OCI-LY1 (cell line): Measurements from ENCODE around the gene SKAP1.

Source experiments
- H2AFZ ChIP-seq: fragments of 200-600 bp; sonication (generic), shearing (Covaris generic); 2 replicates; pipeline ENCODE4 v1.6.0; 2014; ENCODE audit warnings: antibody characterized with exemption, mild to moderate bottlenecking, low read length
- H3F3A ChIP-seq: fragments of 200-600 bp; sonication (generic), shearing (Covaris generic); 2 replicates; pipeline ENCODE4 v1.6.0; 2014; ENCODE audit warnings: mild to moderate bottlenecking, antibody characterized with exemption, low read length, moderate library complexity; ENCODE audit not compliant: insufficient read depth
- H3K27ac ChIP-seq: fragments of 200-600 bp; sonication (generic); 2 replicates; pipeline ENCODE4 v1.5.1; 2014; ENCODE audit warnings: low read length, mixed run types, mild to moderate bottlenecking, low read depth; ENCODE audit not compliant: poor library complexity, severe bottlenecking
- H3K27me3 ChIP-seq: fragments of 200-600 bp; sonication (generic); 2 replicates; pipeline ENCODE4 v1.6.0; 2014; ENCODE audit warnings: antibody characterized with exemption, mild to moderate bottlenecking, low read length, moderate library complexity; ENCODE audit not compliant: insufficient read depth
- H3K36me3 ChIP-seq: fragments of 200-600 bp; sonication (generic); 2 replicates; pipeline ENCODE4 v1.6.1; 2014; ENCODE audit warnings: mild to moderate bottlenecking, antibody characterized with exemption, low read length, moderate library complexity, mixed read lengths; ENCODE audit not compliant: insufficient read depth
- H3K4me1 ChIP-seq: fragments of 200-600 bp; sonication (generic); 2 replicates; pipeline ENCODE4 v1.5.1; 2014; ENCODE audit warnings: mild to moderate bottlenecking, low read length, moderate library complexity; ENCODE audit not compliant: insufficient read depth, severe bottlenecking
- H3K4me2 ChIP-seq: fragments of 200-600 bp; sonication (generic), shearing (Covaris generic); 2 replicates; pipeline ENCODE4 v1.6.1; 2014; ENCODE audit warnings: low read length
- H3K4me3 ChIP-seq: fragments of 200-600 bp; sonication (generic); 2 replicates; pipeline ENCODE4 v1.5.1; 2014; ENCODE audit warnings: low read length, low read depth, mild to moderate bottlenecking, mixed read lengths; ENCODE audit not compliant: poor library complexity, severe bottlenecking
- H3K79me2 ChIP-seq: fragments of 200-600 bp; shearing (Covaris generic); 2 replicates; pipeline ENCODE4 v1.6.1; 2016; ENCODE audit warnings: mixed run types, low read length, mixed read lengths; ENCODE audit not compliant: insufficient read depth
- H3K9ac ChIP-seq: fragments of 200-600 bp; sonication (generic), shearing (Covaris generic); 2 replicates; pipeline ENCODE4 v1.6.1; 2014; ENCODE audit warnings: mild to moderate bottlenecking, low read length, mixed read lengths
- H3K9me2 ChIP-seq: fragments of 200-600 bp; sonication (generic), shearing (Covaris generic); 2 replicates; pipeline ENCODE4 v1.6.1; 2014; ENCODE audit warnings: low read depth, mild to moderate bottlenecking, low read length, mixed read lengths
- H3K9me3 ChIP-seq: fragments of 200-600 bp; shearing (Covaris generic); 2 replicates; pipeline ENCODE4 v1.6.1; 2014; ENCODE audit warnings: low read length, mixed read lengths
- H4K20me1 ChIP-seq: fragments of 200-600 bp; sonication (generic), shearing (Covaris generic); 2 replicates; pipeline ENCODE4 v1.6.0; 2016; ENCODE audit warnings: mild to moderate bottlenecking, low read length; ENCODE audit not compliant: insufficient read depth
- EZH2 ChIP-seq: fragments of 200-600 bp; sonication (generic), shearing (Covaris generic); IDR thresholded peaks from 2 replicates; pipeline ENCODE4 v1.8.0; 2017; ENCODE audit warnings: borderline replicate concordance, mixed run types, mild to moderate bottlenecking, antibody characterized with exemption, low read length, moderate library complexity, mixed read lengths
- TF ChIP-seq, protein P1 (sequence below): fragments of 200-600 bp; sonication (generic), shearing (Covaris generic); IDR thresholded peaks from 2 replicates; pipeline ENCODE4 v1.5.1; 2017; ENCODE audit warnings: mild to moderate bottlenecking, antibody characterized with exemption, low read length, moderate library complexity, mixed read lengths

SKAP1 gene

DNA sequence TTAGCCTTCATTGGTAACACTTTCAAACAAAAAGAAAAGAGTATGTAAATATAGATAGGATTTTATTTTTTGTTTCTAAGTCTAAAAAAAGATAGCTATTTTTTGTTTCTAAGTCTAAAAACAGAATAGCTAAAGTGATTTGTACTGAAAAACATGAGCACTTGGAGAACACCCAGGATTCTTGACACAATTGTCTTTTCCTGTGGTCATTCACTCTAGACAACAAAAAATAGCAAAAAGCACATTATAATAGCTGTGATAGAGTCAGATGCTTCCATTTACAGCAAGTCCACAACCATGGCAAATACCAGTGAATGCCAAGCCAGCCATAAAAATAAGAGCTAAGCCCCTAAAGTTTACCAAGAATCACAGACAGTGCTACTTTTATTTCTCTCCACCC is 36.7 kb downstream of the SKAP1 start:
- Histone ChIP-seq H3K9me2 (no peaks in the 10 kb centered on the region), H3K4me2 (no peak overlapping the region)

DNA sequence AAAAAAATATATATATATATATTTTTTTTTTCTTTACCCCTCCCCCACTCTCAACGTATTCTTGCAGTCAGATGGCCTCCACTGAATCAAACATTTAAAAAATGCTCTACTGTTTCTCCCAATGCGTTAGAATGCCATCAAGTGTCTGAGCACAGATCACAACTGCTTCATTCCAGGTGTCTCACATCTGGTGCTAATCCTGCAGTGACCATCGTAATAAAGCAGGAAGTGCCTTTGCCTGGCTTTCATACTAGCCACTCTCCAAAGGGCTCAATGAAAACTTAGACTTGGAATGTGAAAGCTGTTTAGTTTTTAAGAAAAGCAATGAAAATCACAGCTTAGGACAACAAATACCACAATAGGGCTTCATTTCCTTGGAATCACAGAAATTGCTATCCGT is 37.2 kb downstream of the SKAP1 start:
- Histone ChIP-seq H3K79me2 (no peaks in the 10 kb centered on the region), H3K4me3 (no peak overlapping the region), H3K4me2 (no peak overlapping the region), H3K9me2 (no peaks in the 10 kb centered on the region), H3K36me3 (no peaks in the 10 kb centered on the region), H4K20me1 (no peaks in the 10 kb centered on the region), H3K9ac (no peak overlapping the region), H3F3A (no peaks in the 10 kb centered on the region), H2AFZ (no peak overlapping the region), H3K27me3 (no peaks in the 10 kb centered on the region), H3K4me1 (no peaks in the 10 kb centered on the region), H3K27ac (no peak overlapping the region), H3K9me3 (no peaks in the 10 kb centered on the region)
- no peak for TF ChIP-seq EZH2
- TF ChIP-seq, protein P1, sequence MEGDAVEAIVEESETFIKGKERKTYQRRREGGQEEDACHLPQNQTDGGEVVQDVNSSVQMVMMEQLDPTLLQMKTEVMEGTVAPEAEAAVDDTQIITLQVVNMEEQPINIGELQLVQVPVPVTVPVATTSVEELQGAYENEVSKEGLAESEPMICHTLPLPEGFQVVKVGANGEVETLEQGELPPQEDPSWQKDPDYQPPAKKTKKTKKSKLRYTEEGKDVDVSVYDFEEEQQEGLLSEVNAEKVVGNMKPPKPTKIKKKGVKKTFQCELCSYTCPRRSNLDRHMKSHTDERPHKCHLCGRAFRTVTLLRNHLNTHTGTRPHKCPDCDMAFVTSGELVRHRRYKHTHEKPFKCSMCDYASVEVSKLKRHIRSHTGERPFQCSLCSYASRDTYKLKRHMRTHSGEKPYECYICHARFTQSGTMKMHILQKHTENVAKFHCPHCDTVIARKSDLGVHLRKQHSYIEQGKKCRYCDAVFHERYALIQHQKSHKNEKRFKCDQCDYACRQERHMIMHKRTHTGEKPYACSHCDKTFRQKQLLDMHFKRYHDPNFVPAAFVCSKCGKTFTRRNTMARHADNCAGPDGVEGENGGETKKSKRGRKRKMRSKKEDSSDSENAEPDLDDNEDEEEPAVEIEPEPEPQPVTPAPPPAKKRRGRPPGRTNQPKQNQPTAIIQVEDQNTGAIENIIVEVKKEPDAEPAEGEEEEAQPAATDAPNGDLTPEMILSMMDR, result no peak

More for the DNA sequence above, 36.7 kb downstream of the SKAP1 start:
- no peaks in the 10 kb centered on the region for H4K20me1 ChIP-seq
- no peak overlapping the region for H3K27ac ChIP-seq
- H3K36me3 ChIP-seq, result no peaks in the 10 kb centered on the region
- no peaks in the 10 kb centered on the region for H3K27me3 ChIP-seq
- TF ChIP-seq, protein P1, result no peak
- no peak for TF ChIP-seq EZH2
- H3K4me1 ChIP-seq, result no peaks in the 10 kb centered on the region
- H3F3A ChIP-seq, result no peaks in the 10 kb centered on the region
- no peak overlapping the region for H3K9ac ChIP-seq
- H3K9me3 ChIP-seq, result no peaks in the 10 kb centered on the region
- no peaks in the 10 kb centered on the region for H3K79me2 ChIP-seq
- H3K4me3 ChIP-seq, result no peak overlapping the region
- H2AFZ ChIP-seq, result no peak overlapping the region

DNA sequence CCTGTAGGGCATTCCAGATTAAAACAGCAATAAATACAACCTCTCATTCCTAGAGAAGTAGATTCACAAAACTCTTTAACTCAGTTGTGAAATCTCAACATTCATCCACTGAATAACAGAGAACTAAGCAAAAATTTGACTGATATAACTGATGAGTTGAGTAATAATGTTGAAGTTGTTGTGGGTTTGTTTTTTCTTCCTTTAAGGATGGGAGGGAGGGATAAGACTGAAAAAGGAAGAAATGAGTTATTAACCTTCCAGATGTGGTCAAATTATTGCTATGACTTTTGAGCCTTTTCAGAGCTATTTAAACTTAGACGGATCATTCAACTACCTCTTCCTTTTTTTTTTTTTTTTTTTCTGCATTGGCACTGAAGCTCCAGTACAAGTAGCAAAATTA is 38.6 kb downstream of the SKAP1 start:
- no peaks in the 10 kb centered on the region for H3K9me2 ChIP-seq
- no peak overlapping the region for H3K4me2 ChIP-seq
- H3K9me3 ChIP-seq, result no peaks in the 10 kb centered on the region
- no peak overlapping the region for H3K27ac ChIP-seq
- no peaks in the 10 kb centered on the region for H3K36me3 ChIP-seq
- H2AFZ ChIP-seq, result no peak overlapping the region
- H3K4me1 ChIP-seq, result no peaks in the 10 kb centered on the region
- no peaks in the 10 kb centered on the region for H4K20me1 ChIP-seq
- no peaks in the 10 kb centered on the region for H3K79me2 ChIP-seq
- H3K9ac ChIP-seq, result no peak overlapping the region
- no peak for TF ChIP-seq EZH2
- TF ChIP-seq, protein P1, result no peak
- H3F3A ChIP-seq, result no peaks in the 10 kb centered on the region
- H3K27me3 ChIP-seq, result no peaks in the 10 kb centered on the region
- no peak overlapping the region for H3K4me3 ChIP-seq
